GM23338 (cell line): Measurements from ENCODE around the gene PTMA. TPM values are rescaled to one million over a fixed set of nuclear protein-coding genes. Genes with fewer than 3 reads are reported as not detected.

Experiments used
- ATAC-seq: fragments of 200-7000 bp; cut with Tn5 transposase; 3 replicates; pipeline ENCODE4 v1.9.1; 2020
- DNase-seq: peaks from one replicate; pipeline ENCODE4 v3.0.0-alpha.2; 2015; ENCODE audit warnings: low spot score
- H2AFZ ChIP-seq: fragments of 200-600 bp; sonication (generic); 2 replicates; pipeline ENCODE4 v1.8.0; 2016; ENCODE audit warnings: antibody characterized with exemption, mild to moderate bottlenecking, moderate library complexity
- H3F3A ChIP-seq: fragments of 200-600 bp; sonication (generic); replicated peaks from 2 replicates; pipeline ENCODE4 v1.8.0; 2017; ENCODE audit warnings: antibody characterized with exemption, mixed run types, low read depth
- H3K27ac ChIP-seq: fragments of 200-600 bp; sonication (generic); 2 replicates; pipeline ENCODE4 v1.6.1; 2016; ENCODE audit warnings: low read depth
- H3K27me3 ChIP-seq: fragments of 200-600 bp; sonication (generic); 2 replicates; pipeline ENCODE4 v1.8.0; 2016; ENCODE audit warnings: mild to moderate bottlenecking, mixed run types, moderate library complexity; ENCODE audit not compliant: insufficient read depth
- H3K36me3 ChIP-seq: fragments of 200-600 bp; sonication (generic); 2 replicates; pipeline ENCODE4 v1.8.0; 2016; ENCODE audit warnings: mild to moderate bottlenecking; ENCODE audit not compliant: insufficient read depth
- H3K4me1 ChIP-seq: fragments of 200-600 bp; sonication (generic); 2 replicates; pipeline ENCODE4 v1.8.0; 2016; ENCODE audit warnings: mild to moderate bottlenecking, moderate library complexity; ENCODE audit not compliant: insufficient read depth
- H3K4me2 ChIP-seq: fragments of 200-600 bp; sonication (generic); 2 replicates; pipeline ENCODE4 v1.7.1; 2017; ENCODE audit warnings: mixed run types
- H3K4me3 ChIP-seq: fragments of 200-600 bp; sonication (generic); 2 replicates; pipeline ENCODE4 v1.6.1; 2016; ENCODE audit warnings: mixed run types
- H3K79me2 ChIP-seq: fragments of 200-600 bp; sonication (generic); replicated peaks from 2 replicates; pipeline ENCODE4 v1.8.0; 2017; ENCODE audit warnings: mild to moderate bottlenecking; ENCODE audit not compliant: insufficient read depth
- H3K9me2 ChIP-seq: fragments of 200-600 bp; sonication (generic); 2 replicates; pipeline ENCODE4 v1.8.0; 2017; ENCODE audit not compliant: insufficient read depth
- H4K20me1 ChIP-seq: fragments of 200-600 bp; sonication (generic); replicated peaks from 2 replicates; pipeline ENCODE4 v1.8.0; 2017; ENCODE audit warnings: mild to moderate bottlenecking; ENCODE audit not compliant: insufficient read depth
- H3K27ac Mint-ChIP-seq: 2 replicates; pipeline ENCODE4 v1.8.0; 2020; ENCODE audit warnings: inconsistent platforms, mild to moderate bottlenecking, moderate library complexity, mixed read lengths
- H3K27me3 Mint-ChIP-seq: 3 replicates; pipeline ENCODE4 v1.8.0; 2022; ENCODE audit warnings: low read depth, mild to moderate bottlenecking, moderate library complexity, mixed read lengths, inconsistent platforms; ENCODE audit not compliant: insufficient read depth, poor library complexity
- H3K36me3 Mint-ChIP-seq: 3 replicates; pipeline ENCODE4 v1.8.0; 2021; ENCODE audit warnings: low read depth, mild to moderate bottlenecking, inconsistent platforms, moderate library complexity, mixed read lengths
- H3K4me1 Mint-ChIP-seq: 3 replicates; pipeline ENCODE4 v1.8.0; 2020; ENCODE audit warnings: mild to moderate bottlenecking, inconsistent platforms, mixed read lengths
- H3K4me3 Mint-ChIP-seq: 3 replicates; pipeline ENCODE4 v1.8.0; 2021; ENCODE audit warnings: moderate library complexity, mild to moderate bottlenecking, inconsistent platforms, mixed read lengths
- H3K9me3 Mint-ChIP-seq: 3 replicates; pipeline ENCODE4 v1.8.0; 2020; ENCODE audit warnings: moderate library complexity, mild to moderate bottlenecking, inconsistent platforms, mixed read lengths
- CREB1 ChIP-seq: fragments of 250-450 bp; sonication (Bioruptor Pico); IDR thresholded peaks from 2 replicates; pipeline ENCODE4 v1.5.0; 2020; ENCODE audit warnings: low read depth, mild to moderate bottlenecking, moderate library complexity
- CTCF ChIP-seq, 2 experiments: fragments of 200-600 bp in 1 of 2; sonication (generic) in 1 of 2; conservative IDR thresholded peaks; 2 replicates each; pipeline versions ENCODE4 v1.5.1 to v1.6.1; 2016 to 2017; ENCODE audit warnings: antibody characterized with exemption in 2 of 2, low read depth in 2 of 2, mild to moderate bottlenecking in 2 of 2, moderate library complexity in 1 of 2
- ETS1 ChIP-seq: IDR thresholded peaks from 2 replicates; pipeline ENCODE4 v1.6.1; 2016; ENCODE audit warnings: antibody characterized with exemption
- EZH2 ChIP-seq: fragments of 200-600 bp; sonication (generic); IDR thresholded peaks from one replicate; pipeline ENCODE4 v1.8.0; 2017; ENCODE audit warnings: antibody characterized with exemption, mild to moderate bottlenecking, low read depth; ENCODE audit not compliant: unreplicated experiment
- EZH2phosphoT487 ChIP-seq: fragments of 200-600 bp; sonication (generic); IDR thresholded peaks from one replicate; pipeline ENCODE4 v1.8.1; 2018; ENCODE audit warnings: antibody characterized with exemption; ENCODE audit not compliant: unreplicated experiment
- JUNB ChIP-seq: IDR thresholded peaks from one replicate; pipeline ENCODE4 v1.6.1; 2016; ENCODE audit warnings: antibody characterized with exemption; ENCODE audit not compliant: unreplicated experiment
- NANOG ChIP-seq: IDR thresholded peaks from 2 replicates; pipeline ENCODE4 v1.6.1; 2016; ENCODE audit warnings: antibody characterized with exemption, borderline replicate concordance
- POLR2AphosphoS5 ChIP-seq: IDR thresholded peaks from 2 replicates; pipeline ENCODE4 v1.6.1; 2016; ENCODE audit warnings: antibody characterized with exemption, low read depth
- REST ChIP-seq: IDR thresholded peaks from one replicate; pipeline ENCODE4 v1.6.1; 2018; ENCODE audit warnings: antibody characterized with exemption; ENCODE audit not compliant: unreplicated experiment
- STAT1 ChIP-seq: IDR thresholded peaks from one replicate; pipeline ENCODE4 v1.6.1; 2016; ENCODE audit warnings: antibody characterized with exemption; ENCODE audit not compliant: unreplicated experiment
- ZNF114 ChIP-seq: fragments of 250-450 bp; sonication (Bioruptor Pico); IDR thresholded peaks from 2 replicates; pipeline ENCODE4 v1.5.0; 2020; ENCODE audit warnings: mild to moderate bottlenecking, moderate library complexity
- ZNF331 ChIP-seq: fragments of 250-450 bp; sonication (Bioruptor Pico); IDR thresholded peaks from 2 replicates; pipeline ENCODE4 v1.5.0; 2020; ENCODE audit warnings: low read depth, mild to moderate bottlenecking, moderate library complexity
- ZNF462 ChIP-seq: fragments of 250-450 bp; sonication (Bioruptor Pico); IDR thresholded peaks from 2 replicates; pipeline ENCODE4 v1.5.0; 2020; ENCODE audit warnings: mild to moderate bottlenecking, moderate library complexity
- polyA plus RNA-seq: library from polyadenylated mRNA; unstranded; fragments of >200 nt; fragmentation: Nextera tagmentation; extraction: Ambion mirVana; gene quantifications from 2 replicates; pipeline ENCODE4 v1.2.1, GENCODE V29; 2016
- total RNA-seq: library from RNA; depleted of rRNA; stranded (reverse); fragments of >200 nt; shearing (Covaris generic); gene quantifications from 2 replicates; pipeline ENCODE4 v1.2.3, GENCODE V29; 2014

PTMA gene
- total and polyA plus RNA-seq, 2 experiments from 2014 or later, result 1,861 to 8,990 TPM

- Histone ChIP-seq H3K9me2 (no peaks in the 10 kb centered on the region), H3K27ac (no peak overlapping the region), H3K79me2 (no peaks in the 10 kb centered on the region), H4K20me1 (no peaks in the 10 kb centered on the region), H3F3A (0 out of 2 replicates have a peak, but pooled peaks cover 10% of the 10 kb centered on the region), H3K4me1 (peaks cover 19% of the 10 kb centered on the region; the same call in 1 of the 2 replicates), H3K4me2 (peak overlapping the region; percentile 75), H3K27me3 (no peaks in the 10 kb centered on the region), H3K36me3 (no peaks in the 10 kb centered on the region), H2AFZ (no peak overlapping the region), H3K4me3 (peak overlapping the region; percentile 47; the same call in 1 of the 2 replicates)
- Mint-ChIP-seq H3K36me3 (no peaks in the 10 kb centered on the region), H3K4me3 (peak overlapping the region; percentile 82), H3K27ac (peak overlapping the region; percentile 93), H3K4me1 (peaks cover 40% of the 10 kb centered on the region), H3K27me3 (peaks cover 31% of the 10 kb centered on the region), H3K9me3 (no peaks in the 10 kb centered on the region; the same call in 2 of the 3 replicates)
- DNase-seq, result no peak
- ATAC-seq, result no peak
- no peak for TF ChIP-seq REST
- no peak for TF ChIP-seq ZNF114 (CRISPR knock-in tag)
- TF ChIP-seq ZNF462 (CRISPR knock-in tag), result no peak
- no peak for TF ChIP-seq NANOG
- TF ChIP-seq CREB1 (CRISPR knock-in tag), result no peak
- no peak for TF ChIP-seq EZH2
- no peak for TF ChIP-seq EZH2phosphoT487
- TF ChIP-seq STAT1, result no peak
- no peak for TF ChIP-seq POLR2AphosphoS5
- no peak for TF ChIP-seq JUNB
- no peak for TF ChIP-seq ZNF331 (CRISPR knock-in tag)
- TF ChIP-seq CTCF (conservative IDR thresholded peaks at IDR 0.05; ENCODE audit: low read depth in 2 of 2), result no peak
- no peak for TF ChIP-seq ETS1
Observed at GRCh38 chr2:231687961-231688360, 20.4 kb upstream of the PTMA start.
